Breast epithelium (tissue), 3 donors: ENCODE measurements around the gene CFAP45.

Experiments used
- CTCF ChIP-seq, 3 donors: fragments of 450-650 bp; IDR thresholded peaks; one replicate each; pipeline ENCODE4 v1.5.1; 2016 to 2017; ENCODE audit warnings: antibody characterized with exemption in 3 of 3, mild to moderate bottlenecking in 3 of 3, moderate library complexity in 3 of 3
- POLR2A ChIP-seq: fragments of 450-650 bp; IDR thresholded peaks from one replicate; pipeline ENCODE4 v1.6.1; 2016; ENCODE audit warnings: antibody characterized with exemption, mild to moderate bottlenecking, moderate library complexity
- POLR2AphosphoS5 ChIP-seq, 3 donors: sonication (generic); formaldehyde crosslinking; IDR thresholded peaks; one replicate each; pipeline ENCODE4 v1.6.1; 2017; ENCODE audit warnings: antibody characterized with exemption in 3 of 3

GRCh38 chr1:159827549-159827948, 72.4 kb downstream of the CFAP45 start:
- TF ChIP-seq CTCF (IDR thresholded peaks at IDR 0.05): no peak
- TF ChIP-seq POLR2AphosphoS5 (IDR thresholded peaks at IDR 0.05): no peak
- no peak for TF ChIP-seq POLR2A
